Measurements from ENCODE around the gene PLEKHG4B.
"Not testable (repeated sequence)": the region's sequence is repeated elsewhere in the genome, so short reads cannot be mapped to it uniquely, and the experiment has no call there.

The PLEKHG4B gene

GRCh38 chr5:203246-203930, 111.4 kb downstream of the PLEKHG4B start:
- Histone ChIP-seq H3K27me3 (ENCODE audit: control insufficient read depth in 1 of 2, insufficient read depth in 2 of 2, low read length in 2 of 2) (no peaks in the 10 kb centered on the region), H3K36me3 (ENCODE audit: control insufficient read depth in 1 of 2, insufficient read depth in 2 of 2, low read length in 2 of 2) (peaks cover 14 to 31% of the 10 kb centered on the region in 2 donors), H3K27ac (ENCODE audit: low read depth, low read length) (no peak overlapping the region), H3K4me3 (ENCODE audit: low read depth in 1 of 2, low read length in 2 of 2) (no peak overlapping the region), H3K4me1 (ENCODE audit: control insufficient read depth in 1 of 2, insufficient read depth in 2 of 2, low read length in 2 of 2) (no peaks in the 10 kb centered on the region), H3K9ac (ENCODE audit: low read depth in 1 of 2, low read length in 2 of 2) (no peak overlapping the region), H3K9me3 (ENCODE audit: control insufficient read depth in 1 of 2, low read length in 2 of 2) (no peaks in the 10 kb centered on the region)

DNA sequence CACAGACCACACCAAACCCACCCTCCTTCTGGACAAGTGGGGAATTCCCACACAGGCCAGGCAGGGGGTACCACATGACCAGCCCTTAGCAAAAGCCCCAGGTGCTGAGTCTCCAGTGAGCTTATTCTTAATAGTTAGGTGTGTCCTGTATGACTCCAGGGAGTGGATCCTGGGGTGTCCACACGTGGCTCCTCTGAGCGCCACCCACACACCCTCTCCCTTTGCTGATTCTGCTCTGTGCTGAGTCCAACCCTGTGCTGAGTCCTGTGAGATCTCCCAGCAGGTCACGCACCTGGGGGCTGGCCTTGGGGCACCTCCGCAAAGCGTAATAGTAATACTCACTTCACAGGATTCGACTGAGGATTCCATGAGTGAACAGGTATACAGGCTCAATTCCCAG, 112.0 kb downstream of the PLEKHG4B start:
- no peaks in the 10 kb centered on the region for H3K27me3 ChIP-seq (ENCODE audit: control insufficient read depth in 1 of 2, insufficient read depth in 2 of 2, low read length in 2 of 2)
- H3K4me1 ChIP-seq (ENCODE audit: control insufficient read depth in 1 of 2, insufficient read depth in 2 of 2, low read length in 2 of 2) = no peaks in the 10 kb centered on the region
- no peak overlapping the region for H3K9ac ChIP-seq (ENCODE audit: low read depth in 1 of 2, low read length in 2 of 2)
- no peak overlapping the region for H3K27ac ChIP-seq (ENCODE audit: low read depth, low read length)
- H3K36me3 ChIP-seq (ENCODE audit: control insufficient read depth in 1 of 2, insufficient read depth in 2 of 2, low read length in 2 of 2) = peaks cover 14 to 31% of the 10 kb centered on the region in 2 donors
- H3K4me3 ChIP-seq (ENCODE audit: low read depth in 1 of 2, low read length in 2 of 2) = no peak overlapping the region
- no peaks in the 10 kb centered on the region for H3K9me3 ChIP-seq (ENCODE audit: control insufficient read depth in 1 of 2, low read length in 2 of 2)

DNA sequence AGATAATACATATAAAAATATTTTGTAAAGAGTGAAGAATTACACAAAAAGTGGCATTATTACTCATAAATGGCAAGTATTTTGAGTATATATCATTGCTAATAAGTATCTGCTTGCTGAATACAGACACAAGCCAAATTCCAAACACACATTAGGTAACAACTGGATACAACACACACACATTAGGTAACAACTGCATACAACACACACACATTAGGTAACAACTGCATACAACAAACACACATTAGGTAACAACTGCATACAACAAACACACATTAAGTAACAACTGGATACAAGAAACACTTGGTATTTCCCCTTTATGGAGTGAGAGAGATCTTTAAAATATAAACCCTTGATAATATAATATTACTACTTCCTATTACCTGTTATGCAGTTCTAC, 112.5 kb downstream of the PLEKHG4B start:
- no peaks in the 10 kb centered on the region for H3K27me3 ChIP-seq (ENCODE audit: control insufficient read depth in 1 of 2, insufficient read depth in 2 of 2, low read length in 2 of 2)
- no peak overlapping the region for H3K4me3 ChIP-seq (ENCODE audit: low read depth in 1 of 2, low read length in 2 of 2)
- peaks cover 14 to 31% of the 10 kb centered on the region in 2 donors for H3K36me3 ChIP-seq (ENCODE audit: control insufficient read depth in 1 of 2, insufficient read depth in 2 of 2, low read length in 2 of 2)
- no peaks in the 10 kb centered on the region for H3K4me1 ChIP-seq (ENCODE audit: control insufficient read depth in 1 of 2, insufficient read depth in 2 of 2, low read length in 2 of 2)
- H3K9me3 ChIP-seq (ENCODE audit: control insufficient read depth in 1 of 2, low read length in 2 of 2) = no peaks in the 10 kb centered on the region
- no peak overlapping the region for H3K27ac ChIP-seq (ENCODE audit: low read depth, low read length)
- no peak overlapping the region for H3K9ac ChIP-seq (ENCODE audit: low read depth in 1 of 2, low read length in 2 of 2)

GRCh38 chr5:204966-205670, 113.2 kb downstream of the PLEKHG4B start:
- Histone ChIP-seq H3K9ac (ENCODE audit: low read depth in 1 of 2, low read length in 2 of 2) (no peak overlapping the region), H3K27ac (ENCODE audit: low read depth, low read length) (no peak overlapping the region), H3K36me3 (ENCODE audit: control insufficient read depth in 1 of 2, insufficient read depth in 2 of 2, low read length in 2 of 2) (peaks cover 14 to 31% of the 10 kb centered on the region in 2 donors), H3K4me1 (ENCODE audit: control insufficient read depth in 1 of 2, insufficient read depth in 2 of 2, low read length in 2 of 2) (no peaks in the 10 kb centered on the region), H3K4me3 (ENCODE audit: low read depth in 1 of 2, low read length in 2 of 2) (no peak overlapping the region), H3K9me3 (ENCODE audit: control insufficient read depth in 1 of 2, low read length in 2 of 2) (no peaks in the 10 kb centered on the region), H3K27me3 (ENCODE audit: control insufficient read depth in 1 of 2, insufficient read depth in 2 of 2, low read length in 2 of 2) (no peaks in the 10 kb centered on the region)

DNA sequence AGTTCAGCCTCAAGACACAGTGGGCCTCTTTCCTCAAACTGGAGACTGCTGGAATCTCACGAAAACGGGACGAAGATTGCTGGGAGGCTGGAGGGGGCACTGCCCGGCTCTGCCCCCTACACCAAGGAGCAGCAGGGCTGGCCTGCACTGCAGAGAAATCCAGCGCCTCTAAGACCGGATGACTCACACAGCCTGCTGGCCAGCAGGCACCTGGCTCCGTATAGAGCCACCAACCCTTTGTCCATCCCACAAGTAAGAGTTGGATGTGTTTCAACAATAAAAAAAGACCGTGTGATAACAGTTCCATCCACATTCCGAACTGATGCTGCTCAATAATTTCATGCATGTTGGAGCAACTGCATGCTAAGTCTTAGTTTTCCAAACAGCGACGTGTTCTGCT, 114.4 kb downstream of the PLEKHG4B start:
- Histone ChIP-seq H3K9ac (ENCODE audit: low read depth in 1 of 2, low read length in 2 of 2) (no peak overlapping the region), H3K9me3 (ENCODE audit: control insufficient read depth in 1 of 2, low read length in 2 of 2) (no peaks in the 10 kb centered on the region), H3K4me1 (ENCODE audit: control insufficient read depth in 1 of 2, insufficient read depth in 2 of 2, low read length in 2 of 2) (no peaks in the 10 kb centered on the region), H3K27ac (ENCODE audit: low read depth, low read length) (no peak overlapping the region), H3K36me3 (ENCODE audit: control insufficient read depth in 1 of 2, insufficient read depth in 2 of 2, low read length in 2 of 2) (peaks cover 14 to 31% of the 10 kb centered on the region in 2 donors), H3K27me3 (ENCODE audit: control insufficient read depth in 1 of 2, insufficient read depth in 2 of 2, low read length in 2 of 2) (no peaks in the 10 kb centered on the region), H3K4me3 (ENCODE audit: low read depth in 1 of 2, low read length in 2 of 2) (no peak overlapping the region)

- Histone ChIP-seq H3K9ac (ENCODE audit: low read depth in 1 of 2, low read length in 2 of 2) (no peak overlapping the region), H3K27ac (ENCODE audit: low read depth, low read length) (no peak overlapping the region), H3K27me3 (ENCODE audit: control insufficient read depth in 1 of 2, insufficient read depth in 2 of 2, low read length in 2 of 2) (no peaks in the 10 kb centered on the region), H3K4me1 (ENCODE audit: control insufficient read depth in 1 of 2, insufficient read depth in 2 of 2, low read length in 2 of 2) (no peaks in the 10 kb centered on the region), H3K4me3 (ENCODE audit: low read depth in 1 of 2, low read length in 2 of 2) (no peak overlapping the region), H3K9me3 (ENCODE audit: control insufficient read depth in 1 of 2, low read length in 2 of 2) (no peaks in the 10 kb centered on the region), H3K36me3 (ENCODE audit: control insufficient read depth in 1 of 2, insufficient read depth in 2 of 2, low read length in 2 of 2) (peaks cover 14 to 31% of the 10 kb centered on the region in 2 donors)
These were observed 115.1 kb downstream of the PLEKHG4B start for GRCh38 chr5:206927-207536.

DNA sequence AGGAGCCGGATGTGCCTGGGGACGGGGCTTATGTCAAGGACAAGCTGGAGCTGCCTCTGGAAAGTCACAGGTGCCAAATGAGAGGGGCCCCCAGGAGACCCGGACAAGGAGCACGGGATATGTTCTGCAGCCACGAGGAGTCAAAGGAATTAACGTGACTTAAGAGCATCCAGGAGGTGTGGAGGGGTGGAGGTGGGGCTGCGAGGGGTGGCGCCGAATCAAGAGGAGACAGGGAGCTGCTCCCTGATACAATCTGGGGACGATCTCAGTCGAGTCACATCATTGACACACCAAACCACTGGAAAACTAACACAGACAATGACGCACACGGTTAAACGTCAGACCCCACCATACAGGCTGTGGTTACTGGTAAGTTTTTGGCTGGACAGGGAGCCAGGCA, 115.6 kb downstream of the PLEKHG4B start:
- Histone ChIP-seq H3K27me3 (ENCODE audit: control insufficient read depth in 1 of 2, insufficient read depth in 2 of 2, low read length in 2 of 2) (no peaks in the 10 kb centered on the region), H3K36me3 (ENCODE audit: control insufficient read depth in 1 of 2, insufficient read depth in 2 of 2, low read length in 2 of 2) (peaks cover 14 to 31% of the 10 kb centered on the region in 2 donors), H3K27ac (ENCODE audit: low read depth, low read length) (no peak overlapping the region), H3K9me3 (ENCODE audit: control insufficient read depth in 1 of 2, low read length in 2 of 2) (no peaks in the 10 kb centered on the region), H3K9ac (ENCODE audit: low read depth in 1 of 2, low read length in 2 of 2) (no peak overlapping the region), H3K4me1 (ENCODE audit: control insufficient read depth in 1 of 2, insufficient read depth in 2 of 2, low read length in 2 of 2) (no peaks in the 10 kb centered on the region), H3K4me3 (ENCODE audit: low read depth in 1 of 2, low read length in 2 of 2) (no peak overlapping the region)

DNA sequence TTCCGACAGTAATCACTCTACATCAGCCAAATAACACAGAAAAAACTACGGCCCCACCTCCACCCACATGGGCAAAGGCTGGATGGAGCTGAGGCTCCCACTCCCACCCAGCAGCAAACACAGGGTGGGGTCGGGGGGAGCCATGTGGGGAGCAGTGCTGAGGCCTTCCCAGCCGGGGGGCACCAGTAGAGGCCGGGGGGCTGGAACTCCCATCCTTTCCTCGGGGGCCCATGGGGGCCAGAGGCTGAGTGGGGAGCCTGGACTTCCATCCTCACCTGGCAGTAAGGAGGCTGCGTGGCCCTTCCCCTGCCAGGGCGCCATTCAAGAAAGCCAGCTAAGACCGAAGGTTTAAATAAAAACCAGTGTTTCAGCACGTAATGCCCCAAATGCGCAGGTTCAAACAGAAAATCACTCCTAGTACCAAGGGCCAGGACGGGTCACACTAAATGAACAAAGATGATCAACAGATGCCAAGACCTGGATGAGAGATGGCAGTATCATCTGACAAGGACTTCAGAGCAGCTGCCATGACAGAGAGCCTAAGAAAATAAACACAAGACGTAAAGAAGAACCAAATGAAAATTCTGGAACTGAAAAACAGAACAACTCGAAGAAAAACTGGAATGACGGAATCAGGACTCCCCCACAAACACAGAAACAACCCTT, 116.6 kb downstream of the PLEKHG4B start:
- no peak overlapping the region for H3K27ac ChIP-seq (ENCODE audit: low read depth, low read length)
- H3K27me3 ChIP-seq (ENCODE audit: control insufficient read depth in 1 of 2, insufficient read depth in 2 of 2, low read length in 2 of 2) = no peaks in the 10 kb centered on the region
- no peaks in the 10 kb centered on the region for H3K4me1 ChIP-seq (ENCODE audit: control insufficient read depth in 1 of 2, insufficient read depth in 2 of 2, low read length in 2 of 2)
- peaks cover 11 to 28% of the 10 kb centered on the region in 2 donors for H3K36me3 ChIP-seq (ENCODE audit: control insufficient read depth in 1 of 2, insufficient read depth in 2 of 2, low read length in 2 of 2)
- H3K4me3 ChIP-seq (ENCODE audit: low read depth in 1 of 2, low read length in 2 of 2) = no peak overlapping the region
- no peaks in the 10 kb centered on the region for H3K9me3 ChIP-seq (ENCODE audit: control insufficient read depth in 1 of 2, low read length in 2 of 2)
- no peak overlapping the region for H3K9ac ChIP-seq (ENCODE audit: low read depth in 1 of 2, low read length in 2 of 2)

DNA sequence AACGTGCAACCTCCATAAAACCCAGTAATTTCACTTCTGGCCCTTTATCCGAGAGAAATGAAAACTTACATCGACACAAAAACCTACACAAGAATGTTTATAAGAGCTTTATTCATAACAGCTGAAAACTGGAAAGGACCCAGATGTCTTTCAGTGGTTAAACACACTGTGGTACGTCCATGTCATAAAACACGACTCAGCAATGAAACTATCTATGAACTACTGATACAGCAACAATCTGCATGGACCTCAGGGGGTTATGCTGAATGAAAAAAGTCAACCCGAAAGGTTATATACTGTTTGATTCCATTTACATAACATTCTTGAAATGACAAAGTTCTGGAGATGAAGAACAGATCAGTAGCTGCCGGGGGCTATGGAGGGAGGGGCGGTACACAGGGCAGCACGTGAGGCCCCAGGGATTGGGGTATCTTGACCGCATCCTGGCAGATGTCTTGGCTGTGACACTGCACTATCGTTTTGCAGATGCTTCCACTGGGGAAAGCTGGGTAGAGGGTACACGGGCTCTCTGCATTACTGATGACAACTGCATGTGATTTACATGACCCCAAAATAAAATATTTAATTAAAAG, 121.9 kb downstream of the PLEKHG4B start:
- Histone ChIP-seq H3K27ac (ENCODE audit: low read depth, low read length) (no peak overlapping the region), H3K4me1 (ENCODE audit: control insufficient read depth in 1 of 2, insufficient read depth in 2 of 2, low read length in 2 of 2) (no peaks in the 10 kb centered on the region), H3K36me3 (ENCODE audit: control insufficient read depth in 1 of 2, insufficient read depth in 2 of 2, low read length in 2 of 2) (peaks cover 0 to 5% of the 10 kb centered on the region in 2 donors), H3K9ac (ENCODE audit: low read depth in 1 of 2, low read length in 2 of 2) (no peak overlapping the region), H3K9me3 (ENCODE audit: control insufficient read depth in 1 of 2, low read length in 2 of 2) (no peaks in the 10 kb centered on the region), H3K27me3 (ENCODE audit: control insufficient read depth in 1 of 2, insufficient read depth in 2 of 2, low read length in 2 of 2) (no peaks in the 10 kb centered on the region), H3K4me3 (ENCODE audit: low read depth in 1 of 2, low read length in 2 of 2) (no peak overlapping the region)

DNA sequence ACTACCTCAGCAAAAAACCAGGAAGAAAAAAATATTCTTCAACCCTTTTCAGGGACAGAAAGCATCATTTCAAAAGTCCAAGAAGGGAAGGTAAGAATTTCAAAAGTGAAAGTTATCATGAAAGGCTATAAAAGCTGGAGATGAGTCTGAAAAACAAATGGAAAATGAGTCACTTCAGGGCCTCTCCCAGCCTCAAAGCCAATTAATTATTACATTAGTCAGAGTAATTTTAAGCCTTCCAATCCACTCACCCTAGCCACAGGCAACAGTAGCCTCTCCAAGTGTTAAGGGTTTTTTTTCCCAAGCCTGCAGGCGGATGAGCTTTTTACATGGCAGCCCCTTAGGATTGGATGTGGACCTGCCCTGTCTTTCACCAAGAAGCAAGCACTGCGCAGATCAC, 123.3 kb downstream of the PLEKHG4B start:
- not testable (repeated sequence) for H3K27ac ChIP-seq (ENCODE audit: low read depth, low read length); H3K9ac ChIP-seq (ENCODE audit: low read depth in 1 of 2, low read length in 2 of 2)

More for the DNA sequence above, 123.3 kb downstream of the PLEKHG4B start:
- not testable (repeated sequence) for H3K9me3 ChIP-seq (ENCODE audit: control insufficient read depth in 1 of 2, low read length in 2 of 2); H3K36me3 ChIP-seq (ENCODE audit: control insufficient read depth in 1 of 2, insufficient read depth in 2 of 2, low read length in 2 of 2); H3K4me3 ChIP-seq (ENCODE audit: low read depth in 1 of 2, low read length in 2 of 2); H3K27me3 ChIP-seq (ENCODE audit: control insufficient read depth in 1 of 2, insufficient read depth in 2 of 2, low read length in 2 of 2); H3K4me1 ChIP-seq (ENCODE audit: control insufficient read depth in 1 of 2, insufficient read depth in 2 of 2, low read length in 2 of 2)
